ENCODE results near the gene HS3ST5. TPM values are rescaled to one million over a fixed set of nuclear protein-coding genes. Genes with fewer than 3 reads are reported as not detected.
"Not testable (repeated sequence)": the region's sequence is repeated elsewhere in the genome, so short reads cannot be mapped to it uniquely, and the experiment has no call there.

The HS3ST5 gene
- total RNA-seq, 1 donor from 2014 or later = not detected

DNA sequence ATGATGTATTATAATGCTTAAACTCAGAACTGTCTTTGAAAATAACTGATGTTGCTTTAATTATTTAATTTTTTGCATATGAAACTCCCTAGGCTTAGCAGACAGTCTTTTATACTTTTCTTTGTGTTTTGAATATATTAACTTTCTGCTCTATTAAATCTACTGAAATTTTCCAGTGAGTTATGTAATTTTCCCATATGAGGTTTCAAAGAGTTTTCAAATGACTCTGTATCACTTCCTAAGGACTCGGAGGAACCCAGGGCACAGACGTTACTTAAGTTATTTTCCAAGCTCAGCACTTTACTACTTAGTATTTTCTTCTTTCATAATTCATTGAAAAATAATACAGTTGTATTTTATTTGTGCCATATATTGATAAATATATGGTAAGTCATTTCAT, 122.6 kb downstream of the HS3ST5 start:
- DNase-seq (ENCODE audit: low read depth) (no peak), FAIRE-seq (no peak)
- H3K36me3 ChIP-seq (ENCODE audit: control insufficient read depth, insufficient read depth, low read length) = no peaks in the 10 kb centered on the region
- no peaks in the 10 kb centered on the region for H3K27me3 ChIP-seq (ENCODE audit: control insufficient read depth, insufficient read depth, low read length)
- TF ChIP-seq, protein P1, sequence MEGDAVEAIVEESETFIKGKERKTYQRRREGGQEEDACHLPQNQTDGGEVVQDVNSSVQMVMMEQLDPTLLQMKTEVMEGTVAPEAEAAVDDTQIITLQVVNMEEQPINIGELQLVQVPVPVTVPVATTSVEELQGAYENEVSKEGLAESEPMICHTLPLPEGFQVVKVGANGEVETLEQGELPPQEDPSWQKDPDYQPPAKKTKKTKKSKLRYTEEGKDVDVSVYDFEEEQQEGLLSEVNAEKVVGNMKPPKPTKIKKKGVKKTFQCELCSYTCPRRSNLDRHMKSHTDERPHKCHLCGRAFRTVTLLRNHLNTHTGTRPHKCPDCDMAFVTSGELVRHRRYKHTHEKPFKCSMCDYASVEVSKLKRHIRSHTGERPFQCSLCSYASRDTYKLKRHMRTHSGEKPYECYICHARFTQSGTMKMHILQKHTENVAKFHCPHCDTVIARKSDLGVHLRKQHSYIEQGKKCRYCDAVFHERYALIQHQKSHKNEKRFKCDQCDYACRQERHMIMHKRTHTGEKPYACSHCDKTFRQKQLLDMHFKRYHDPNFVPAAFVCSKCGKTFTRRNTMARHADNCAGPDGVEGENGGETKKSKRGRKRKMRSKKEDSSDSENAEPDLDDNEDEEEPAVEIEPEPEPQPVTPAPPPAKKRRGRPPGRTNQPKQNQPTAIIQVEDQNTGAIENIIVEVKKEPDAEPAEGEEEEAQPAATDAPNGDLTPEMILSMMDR (IDR thresholded peaks at IDR 0.05; ENCODE audit: insufficient read depth, low read length, severe bottlenecking) = no peak
- H3K4me3 ChIP-seq (ENCODE audit: low read depth, low read length) = no peak overlapping the region

DNA sequence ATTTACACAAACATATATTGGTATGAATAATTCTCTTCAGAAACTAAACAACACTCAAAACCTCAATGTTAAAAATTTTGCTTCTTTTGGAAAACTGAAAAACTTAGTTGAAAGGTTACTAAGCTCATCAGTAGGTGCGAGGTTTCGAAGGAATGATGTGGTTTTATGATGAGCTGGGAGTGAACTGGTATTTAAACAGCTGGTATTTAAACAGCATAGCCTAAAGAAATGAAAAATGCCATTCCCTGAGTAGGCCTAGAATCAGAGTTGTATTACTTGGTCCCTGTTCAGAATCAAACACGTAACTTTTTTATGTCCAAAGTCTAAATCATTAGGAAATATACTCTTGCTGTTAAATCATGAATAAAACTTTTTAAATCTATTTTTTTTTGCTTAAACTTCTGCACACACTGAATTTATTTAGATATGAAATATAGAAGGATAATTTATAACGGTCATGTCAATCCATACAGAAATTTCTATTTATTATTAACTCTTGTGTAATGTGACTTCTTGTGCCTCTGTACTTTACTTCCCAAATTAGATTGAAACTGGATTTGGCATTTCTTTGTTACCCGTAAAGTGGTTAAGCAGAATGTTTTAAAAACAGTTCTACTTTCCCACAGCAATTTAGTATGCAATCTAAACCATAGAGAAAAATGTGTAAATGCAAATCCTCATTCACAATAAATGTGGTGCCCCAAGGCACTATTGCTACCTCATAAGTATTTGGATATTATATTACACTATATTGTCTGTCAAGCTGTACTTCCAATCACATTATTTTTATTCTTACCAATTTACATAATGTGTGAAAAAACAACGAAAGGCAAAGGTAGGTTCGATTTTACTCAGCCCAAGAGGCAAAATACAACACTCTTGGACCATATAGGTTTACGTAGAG, 124.1 kb downstream of the HS3ST5 start:
- no peaks in the 10 kb centered on the region for H3K27me3 ChIP-seq (ENCODE audit: control insufficient read depth, insufficient read depth, low read length)
- FAIRE-seq (no peak), DNase-seq (ENCODE audit: low read depth) (no peak)
- no peaks in the 10 kb centered on the region for H3K36me3 ChIP-seq (ENCODE audit: control insufficient read depth, insufficient read depth, low read length)
- TF ChIP-seq, protein P1 (IDR thresholded peaks at IDR 0.05; ENCODE audit: insufficient read depth, low read length, severe bottlenecking) = no peak
- H3K4me3 ChIP-seq (ENCODE audit: low read depth, low read length) = no peak overlapping the region

DNA sequence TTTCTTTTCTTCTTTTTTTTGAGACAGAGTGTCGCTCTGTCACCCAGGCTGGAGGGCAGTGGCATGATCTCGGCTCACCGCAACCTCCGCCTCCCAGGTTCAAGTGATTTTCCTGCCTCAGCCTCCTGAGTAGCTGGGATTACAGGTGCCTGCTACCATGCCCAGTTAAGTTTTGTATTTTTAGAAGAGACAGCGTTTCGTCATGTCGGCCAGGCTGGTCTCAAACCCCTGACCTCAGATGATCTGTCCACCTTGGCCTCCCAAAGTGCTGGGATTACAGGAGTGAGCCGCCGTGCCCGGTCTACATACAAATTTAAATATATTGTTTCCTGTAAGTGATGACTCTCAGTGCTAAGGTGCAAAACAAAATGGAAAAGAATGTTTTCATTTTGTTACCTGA, 124.8 kb downstream of the HS3ST5 start:
- not testable (repeated sequence) for DNase-seq (ENCODE audit: low read depth); H3K27me3 ChIP-seq (ENCODE audit: control insufficient read depth, insufficient read depth, low read length); H3K4me3 ChIP-seq (ENCODE audit: low read depth, low read length); H3K36me3 ChIP-seq (ENCODE audit: control insufficient read depth, insufficient read depth, low read length); FAIRE-seq

DNA sequence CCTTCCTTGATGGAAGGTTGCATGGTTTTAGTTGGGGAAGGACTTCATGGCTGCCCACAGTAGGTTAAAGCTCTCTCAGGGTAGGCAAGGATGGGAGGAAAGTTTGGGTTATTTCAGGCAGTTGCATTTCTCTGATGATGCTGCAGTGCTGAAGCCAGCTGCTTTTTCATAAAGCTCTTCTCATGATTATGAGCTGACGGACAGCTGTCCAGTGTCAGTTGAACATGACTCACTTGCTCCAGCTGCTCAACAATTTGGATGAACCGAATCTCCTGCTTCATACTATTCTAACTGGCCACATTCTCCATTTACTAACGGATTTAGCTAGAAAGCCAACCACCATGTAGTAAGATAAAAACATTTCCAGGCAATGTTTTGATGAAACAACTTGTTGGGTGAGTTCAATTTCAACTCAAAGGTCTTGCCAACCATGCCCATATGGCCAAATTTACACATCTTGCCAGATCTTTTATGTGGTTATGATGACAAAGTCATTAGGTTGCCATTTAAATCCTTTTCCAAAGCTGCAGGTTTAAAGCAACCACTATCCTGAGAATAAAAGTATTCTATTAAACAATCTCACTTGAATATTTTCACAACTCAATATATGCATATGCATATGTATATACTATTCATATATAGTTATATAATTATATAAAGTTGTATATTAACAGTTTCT, 125.9 kb downstream of the HS3ST5 start:
- no peak overlapping the region for H3K4me3 ChIP-seq (ENCODE audit: low read depth, low read length)
- no peaks in the 10 kb centered on the region for H3K36me3 ChIP-seq (ENCODE audit: control insufficient read depth, insufficient read depth, low read length)
- H3K27me3 ChIP-seq (ENCODE audit: control insufficient read depth, insufficient read depth, low read length) = no peaks in the 10 kb centered on the region
- FAIRE-seq (no peak), DNase-seq (ENCODE audit: low read depth) (no peak)
- TF ChIP-seq, protein P1 (IDR thresholded peaks at IDR 0.05; ENCODE audit: insufficient read depth, low read length, severe bottlenecking) = no peak

DNA sequence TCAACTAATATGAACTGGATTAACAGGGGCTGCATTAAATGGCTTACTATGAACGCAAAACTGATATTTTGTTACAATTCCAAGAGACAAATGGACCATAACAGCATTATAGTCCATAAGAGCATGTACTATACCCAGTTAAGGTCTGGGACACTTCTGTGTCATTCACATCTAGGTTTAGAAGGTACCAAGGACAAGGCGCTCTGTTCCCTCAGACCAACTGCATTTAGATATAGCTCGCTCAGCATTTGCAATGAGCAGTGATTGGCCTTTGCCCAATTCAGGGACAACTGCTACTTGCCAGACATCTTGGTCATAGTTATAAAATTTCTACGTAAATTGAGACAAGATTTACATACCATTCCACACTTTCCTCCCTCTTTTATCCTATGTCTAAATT, 132.4 kb downstream of the HS3ST5 start:
- TF ChIP-seq, protein P1 (IDR thresholded peaks at IDR 0.05; ENCODE audit: insufficient read depth, low read length, severe bottlenecking) = no peak
- no peak for FAIRE-seq

DNA sequence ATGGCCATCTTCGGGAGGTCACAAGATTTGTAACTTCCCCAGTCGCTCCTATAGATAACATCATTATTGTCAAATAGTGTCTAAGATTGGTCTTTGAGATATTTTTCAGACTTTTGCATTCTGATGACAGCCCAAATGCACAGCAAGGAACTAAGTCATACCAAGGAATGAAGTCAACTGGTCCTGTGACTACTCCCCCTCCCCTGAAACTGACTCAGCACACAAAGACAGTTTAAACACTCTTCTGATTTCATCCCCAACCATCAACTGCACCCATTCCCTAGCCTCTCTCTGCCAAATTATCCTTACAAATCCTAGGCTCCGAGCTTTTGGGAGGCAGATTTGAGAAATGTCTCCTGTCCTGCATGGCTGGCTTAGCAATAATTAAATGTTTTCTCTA, 139.4 kb downstream of the HS3ST5 start:
- Histone ChIP-seq H3K4me3 (ENCODE audit: low read depth, low read length) (no peak overlapping the region), H3K27me3 (ENCODE audit: control insufficient read depth, insufficient read depth, low read length) (no peaks in the 10 kb centered on the region), H3K36me3 (ENCODE audit: control insufficient read depth, insufficient read depth, low read length) (no peaks in the 10 kb centered on the region)
- TF ChIP-seq, protein P1 (IDR thresholded peaks at IDR 0.05; ENCODE audit: insufficient read depth, low read length, severe bottlenecking) = no peak
- DNase-seq (ENCODE audit: low read depth) (no peak), FAIRE-seq (no peak)

More for the DNA sequence above, 132.4 kb downstream of the HS3ST5 start:
- no peaks in the 10 kb centered on the region for H3K36me3 ChIP-seq (ENCODE audit: control insufficient read depth, insufficient read depth, low read length)
- DNase-seq (ENCODE audit: low read depth) = no peak
- no peak overlapping the region for H3K4me3 ChIP-seq (ENCODE audit: low read depth, low read length)
- H3K27me3 ChIP-seq (ENCODE audit: control insufficient read depth, insufficient read depth, low read length) = no peaks in the 10 kb centered on the region
